GM12878 (cell line): ENCODE results near the gene POLR2I. TPM values are rescaled to one million over a fixed set of nuclear protein-coding genes. Genes with fewer than 3 reads are reported as not detected.

Source experiments
- BCL11A ChIP-seq: IDR thresholded peaks from 2 replicates; pipeline ENCODE4 v1.6.1; 2011; ENCODE audit warnings: low read depth, low read length
- BRCA1 ChIP-seq: IDR thresholded peaks from 2 replicates; pipeline ENCODE4 v1.6.1; 2011; ENCODE audit warnings: low read depth, low read length, improper control_type of control experiment
- DPF2 ChIP-seq: fragments of 450-650 bp; IDR thresholded peaks from 2 replicates; pipeline ENCODE4 v1.6.1; 2017; ENCODE audit warnings: mild to moderate bottlenecking
- FOXK2 ChIP-seq: fragments of 450-650 bp; IDR thresholded peaks from 2 replicates; pipeline ENCODE4 v1.6.1; 2017; ENCODE audit warnings: mild to moderate bottlenecking, moderate library complexity
- HDGF ChIP-seq: fragments of 450-650 bp; IDR thresholded peaks from 2 replicates; pipeline ENCODE4 v1.6.1; 2016; ENCODE audit warnings: antibody characterized with exemption
- MEF2B ChIP-seq: fragments of 450-650 bp; IDR thresholded peaks from 2 replicates; pipeline ENCODE4 v1.6.1; 2018; ENCODE audit warnings: mild to moderate bottlenecking, moderate library complexity; ENCODE audit not compliant: partially characterized antibody, poor library complexity, severe bottlenecking
- MTA3 ChIP-seq: IDR thresholded peaks from 2 replicates; pipeline ENCODE4 v1.6.1; 2012; ENCODE audit warnings: low read length, inconsistent platforms, borderline replicate concordance
- YBX1 ChIP-seq: fragments of 450-650 bp; IDR thresholded peaks from 2 replicates; pipeline ENCODE4 v1.6.1; 2016; ENCODE audit warnings: antibody characterized with exemption
- ZBED1 ChIP-seq: IDR thresholded peaks from 2 replicates; pipeline ENCODE4 v1.6.1; 2016; ENCODE audit warnings: borderline replicate concordance
- ZBTB4 ChIP-seq: fragments of 450-650 bp; formaldehyde crosslinking; IDR thresholded peaks from 2 replicates; pipeline ENCODE4 v1.4.0; 2022; ENCODE audit warnings: mild to moderate bottlenecking, moderate library complexity
- ZNF274 ChIP-seq: IDR thresholded peaks from one replicate; pipeline ENCODE4 v1.8.0; 2011; ENCODE audit not compliant: insufficient read length, insufficient read depth
- polyA plus RNA-seq, 11 experiments: library from polyadenylated mRNA; depleted of rRNA in 4 of 11; unstranded in 6 of 11; stranded (reverse) in 5 of 11; fragments of >200 nt; fragmentation: Nextera tagmentation in 4 of 11; fragmentation: Illumina TruSeq in 1 of 11; extraction: Ambion mirVana in 4 of 11; extraction: Trizol in 1 of 11; gene quantifications; 1 replicate in 1 of 11; 2 replicates in 10 of 11; pipeline versions ENCODE4 v1.2.1 to v1.2.3, GENCODE V29; 2011 to 2016; ENCODE audit warnings: inconsistent platforms in 2 of 11, missing spikeins in 2 of 11, low read depth in 1 of 11
- total RNA-seq, 4 experiments: library from RNA; depleted of rRNA in 3 of 4; stranded (reverse); fragments of >200 nt in 3 of 4; fragmentation: Illumina TruSeq in 1 of 4; extraction: Trizol in 1 of 4; gene quantifications; 2 replicates each; pipeline versions ENCODE4 v1.2.1 to v1.2.3, GENCODE V29; 2013 to 2021
- TF ChIP-seq, protein P1 (sequence below): fragments of 450-650 bp; IDR thresholded peaks from 2 replicates; pipeline ENCODE4 v1.6.1; 2017; ENCODE audit warnings: low read depth, mild to moderate bottlenecking, moderate library complexity
- TF ChIP-seq, protein P2 (sequence below): IDR thresholded peaks from 2 replicates; pipeline ENCODE4 v1.6.1; 2012; ENCODE audit warnings: improper control_type of control experiment, low read depth, low read length; ENCODE audit not compliant: insufficient replicate concordance
- TF ChIP-seq, protein P3 (sequence below): fragments of 450-650 bp; IDR thresholded peaks from 2 replicates; pipeline ENCODE4 v1.6.1; 2014; ENCODE audit warnings: mild to moderate bottlenecking
- TF ChIP-seq, protein P4 (sequence below): IDR thresholded peaks from 2 replicates; pipeline ENCODE4 v1.6.1; 2011; ENCODE audit warnings: mild to moderate bottlenecking, low read depth, low read length, moderate library complexity; ENCODE audit not compliant: insufficient replicate concordance
- TF ChIP-seq, protein P5 (sequence below): IDR thresholded peaks from 2 replicates; pipeline ENCODE4 v1.6.1; 2011; ENCODE audit warnings: low read depth, mild to moderate bottlenecking, low read length, moderate library complexity, borderline replicate concordance; ENCODE audit errors: extremely low read depth

The POLR2I gene
- total and polyA plus RNA-seq, 10 of the 15 experiments (the other 5 are each of a cell fraction or from before 2014, with no cell fraction given), result 30.9 to 272 (median 202) TPM

- TF ChIP-seq, protein P1, sequence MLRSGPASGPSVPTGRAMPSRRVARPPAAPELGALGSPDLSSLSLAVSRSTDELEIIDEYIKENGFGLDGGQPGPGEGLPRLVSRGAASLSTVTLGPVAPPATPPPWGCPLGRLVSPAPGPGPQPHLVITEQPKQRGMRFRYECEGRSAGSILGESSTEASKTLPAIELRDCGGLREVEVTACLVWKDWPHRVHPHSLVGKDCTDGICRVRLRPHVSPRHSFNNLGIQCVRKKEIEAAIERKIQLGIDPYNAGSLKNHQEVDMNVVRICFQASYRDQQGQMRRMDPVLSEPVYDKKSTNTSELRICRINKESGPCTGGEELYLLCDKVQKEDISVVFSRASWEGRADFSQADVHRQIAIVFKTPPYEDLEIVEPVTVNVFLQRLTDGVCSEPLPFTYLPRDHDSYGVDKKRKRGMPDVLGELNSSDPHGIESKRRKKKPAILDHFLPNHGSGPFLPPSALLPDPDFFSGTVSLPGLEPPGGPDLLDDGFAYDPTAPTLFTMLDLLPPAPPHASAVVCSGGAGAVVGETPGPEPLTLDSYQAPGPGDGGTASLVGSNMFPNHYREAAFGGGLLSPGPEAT, result no peak
- TF ChIP-seq YBX1 (no peak), DPF2 (no peak), FOXK2 (no peak), ZNF274 (no peak), HDGF (no peak; the same call in 1 of the 2 replicates), MEF2B (peak; percentile 0), ZBED1 (no peak), MTA3 (no peak), BCL11A (no peak), BRCA1 (no peak), ZBTB4 (CRISPR knock-in tag) (no peak)
- TF ChIP-seq, protein P2, sequence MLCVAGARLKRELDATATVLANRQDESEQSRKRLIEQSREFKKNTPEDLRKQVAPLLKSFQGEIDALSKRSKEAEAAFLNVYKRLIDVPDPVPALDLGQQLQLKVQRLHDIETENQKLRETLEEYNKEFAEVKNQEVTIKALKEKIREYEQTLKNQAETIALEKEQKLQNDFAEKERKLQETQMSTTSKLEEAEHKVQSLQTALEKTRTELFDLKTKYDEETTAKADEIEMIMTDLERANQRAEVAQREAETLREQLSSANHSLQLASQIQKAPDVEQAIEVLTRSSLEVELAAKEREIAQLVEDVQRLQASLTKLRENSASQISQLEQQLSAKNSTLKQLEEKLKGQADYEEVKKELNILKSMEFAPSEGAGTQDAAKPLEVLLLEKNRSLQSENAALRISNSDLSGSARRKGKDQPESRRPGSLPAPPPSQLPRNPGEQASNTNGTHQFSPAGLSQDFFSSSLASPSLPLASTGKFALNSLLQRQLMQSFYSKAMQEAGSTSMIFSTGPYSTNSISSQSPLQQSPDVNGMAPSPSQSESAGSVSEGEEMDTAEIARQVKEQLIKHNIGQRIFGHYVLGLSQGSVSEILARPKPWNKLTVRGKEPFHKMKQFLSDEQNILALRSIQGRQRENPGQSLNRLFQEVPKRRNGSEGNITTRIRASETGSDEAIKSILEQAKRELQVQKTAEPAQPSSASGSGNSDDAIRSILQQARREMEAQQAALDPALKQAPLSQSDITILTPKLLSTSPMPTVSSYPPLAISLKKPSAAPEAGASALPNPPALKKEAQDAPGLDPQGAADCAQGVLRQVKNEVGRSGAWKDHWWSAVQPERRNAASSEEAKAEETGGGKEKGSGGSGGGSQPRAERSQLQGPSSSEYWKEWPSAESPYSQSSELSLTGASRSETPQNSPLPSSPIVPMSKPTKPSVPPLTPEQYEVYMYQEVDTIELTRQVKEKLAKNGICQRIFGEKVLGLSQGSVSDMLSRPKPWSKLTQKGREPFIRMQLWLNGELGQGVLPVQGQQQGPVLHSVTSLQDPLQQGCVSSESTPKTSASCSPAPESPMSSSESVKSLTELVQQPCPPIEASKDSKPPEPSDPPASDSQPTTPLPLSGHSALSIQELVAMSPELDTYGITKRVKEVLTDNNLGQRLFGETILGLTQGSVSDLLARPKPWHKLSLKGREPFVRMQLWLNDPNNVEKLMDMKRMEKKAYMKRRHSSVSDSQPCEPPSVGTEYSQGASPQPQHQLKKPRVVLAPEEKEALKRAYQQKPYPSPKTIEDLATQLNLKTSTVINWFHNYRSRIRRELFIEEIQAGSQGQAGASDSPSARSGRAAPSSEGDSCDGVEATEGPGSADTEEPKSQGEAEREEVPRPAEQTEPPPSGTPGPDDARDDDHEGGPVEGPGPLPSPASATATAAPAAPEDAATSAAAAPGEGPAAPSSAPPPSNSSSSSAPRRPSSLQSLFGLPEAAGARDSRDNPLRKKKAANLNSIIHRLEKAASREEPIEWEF, result no peak
- TF ChIP-seq, protein P3, sequence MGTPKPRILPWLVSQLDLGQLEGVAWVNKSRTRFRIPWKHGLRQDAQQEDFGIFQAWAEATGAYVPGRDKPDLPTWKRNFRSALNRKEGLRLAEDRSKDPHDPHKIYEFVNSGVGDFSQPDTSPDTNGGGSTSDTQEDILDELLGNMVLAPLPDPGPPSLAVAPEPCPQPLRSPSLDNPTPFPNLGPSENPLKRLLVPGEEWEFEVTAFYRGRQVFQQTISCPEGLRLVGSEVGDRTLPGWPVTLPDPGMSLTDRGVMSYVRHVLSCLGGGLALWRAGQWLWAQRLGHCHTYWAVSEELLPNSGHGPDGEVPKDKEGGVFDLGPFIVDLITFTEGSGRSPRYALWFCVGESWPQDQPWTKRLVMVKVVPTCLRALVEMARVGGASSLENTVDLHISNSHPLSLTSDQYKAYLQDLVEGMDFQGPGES, result no peak
- TF ChIP-seq, protein P4, sequence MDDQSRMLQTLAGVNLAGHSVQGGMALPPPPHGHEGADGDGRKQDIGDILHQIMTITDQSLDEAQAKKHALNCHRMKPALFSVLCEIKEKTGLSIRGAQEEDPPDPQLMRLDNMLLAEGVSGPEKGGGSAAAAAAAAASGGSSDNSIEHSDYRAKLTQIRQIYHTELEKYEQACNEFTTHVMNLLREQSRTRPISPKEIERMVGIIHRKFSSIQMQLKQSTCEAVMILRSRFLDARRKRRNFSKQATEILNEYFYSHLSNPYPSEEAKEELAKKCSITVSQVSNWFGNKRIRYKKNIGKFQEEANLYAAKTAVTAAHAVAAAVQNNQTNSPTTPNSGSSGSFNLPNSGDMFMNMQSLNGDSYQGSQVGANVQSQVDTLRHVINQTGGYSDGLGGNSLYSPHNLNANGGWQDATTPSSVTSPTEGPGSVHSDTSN, result no peak
- TF ChIP-seq, protein P5, sequence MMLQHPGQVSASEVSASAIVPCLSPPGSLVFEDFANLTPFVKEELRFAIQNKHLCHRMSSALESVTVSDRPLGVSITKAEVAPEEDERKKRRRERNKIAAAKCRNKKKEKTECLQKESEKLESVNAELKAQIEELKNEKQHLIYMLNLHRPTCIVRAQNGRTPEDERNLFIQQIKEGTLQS, result no peak
Measured at GRCh38 chr19:36115453-36116343, 1.0 kb upstream of the POLR2I start, which contains the start of gene TBCB (continued).
